HG03442 (cell line): ENCODE measurements around the gene SETD5.

ENCODE experiments used
- ATAC-seq: cut with Tn5 transposase; IDR thresholded peaks from one replicate; pipeline ENCODE4 v1.9.1; 2021; ENCODE audit warnings: mild to moderate bottlenecking, moderate library complexity; ENCODE audit not compliant: unreplicated experiment

The SETD5 gene

DNA sequence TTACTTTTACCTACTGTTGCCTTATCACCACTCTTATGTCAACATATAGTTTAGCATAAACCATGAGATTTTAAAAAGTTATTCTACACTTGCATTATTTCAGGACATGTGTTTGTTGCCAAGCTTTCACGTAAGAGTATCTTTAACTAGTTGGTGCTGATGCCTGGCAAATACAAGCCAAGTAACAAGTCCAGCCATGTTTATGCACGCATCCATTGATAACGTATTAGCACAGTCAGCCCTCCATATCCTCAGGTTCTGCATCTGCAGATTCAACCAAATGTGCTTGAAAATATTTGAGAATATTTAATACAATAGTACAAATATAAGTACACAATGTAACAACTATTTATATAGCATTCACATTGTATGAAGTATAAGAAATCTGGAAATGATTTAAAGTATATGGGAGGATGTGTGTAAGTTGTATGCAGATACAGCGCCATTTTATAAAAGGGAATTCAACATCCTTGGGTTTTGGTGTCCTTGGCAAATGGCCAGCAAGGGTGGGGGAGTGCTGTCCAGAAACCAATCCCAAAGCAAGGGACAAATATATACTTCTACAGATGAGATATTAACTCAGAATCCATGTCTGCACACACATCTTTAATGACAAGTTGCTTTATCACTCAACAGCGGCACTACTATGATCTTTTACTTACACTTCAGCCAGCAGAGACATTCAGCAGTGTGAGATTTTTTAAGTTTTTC is 8.7 kb upstream of the SETD5 start:
- ATAC-seq: no peak

- no peak for ATAC-seq
These were observed 7.0 kb upstream of the SETD5 start for GRCh38 chr3:9390265-9390888.

DNA sequence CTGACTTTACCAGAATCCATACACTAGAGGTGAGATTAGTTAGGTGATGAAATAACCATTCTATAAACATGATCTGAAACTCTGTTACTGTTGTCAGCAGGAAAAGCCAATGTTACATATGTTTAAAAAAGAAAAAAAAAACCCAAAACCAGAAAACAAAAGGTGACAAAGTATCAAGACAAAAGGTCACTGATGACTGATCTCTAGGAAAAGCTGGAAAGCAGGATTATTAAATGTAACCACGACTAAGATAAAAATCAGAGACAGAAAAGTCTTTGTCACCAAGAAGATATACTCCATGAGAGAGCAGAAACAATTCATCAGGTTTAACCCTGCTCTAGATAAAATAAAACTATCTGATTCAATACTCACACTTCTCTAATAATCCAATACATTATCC is 5.4 kb upstream of the SETD5 start:
- ATAC-seq: no peak

GRCh38 chr3:9395570-9396300 is 1.7 kb upstream of the SETD5 start:
- ATAC-seq: no peak

DNA sequence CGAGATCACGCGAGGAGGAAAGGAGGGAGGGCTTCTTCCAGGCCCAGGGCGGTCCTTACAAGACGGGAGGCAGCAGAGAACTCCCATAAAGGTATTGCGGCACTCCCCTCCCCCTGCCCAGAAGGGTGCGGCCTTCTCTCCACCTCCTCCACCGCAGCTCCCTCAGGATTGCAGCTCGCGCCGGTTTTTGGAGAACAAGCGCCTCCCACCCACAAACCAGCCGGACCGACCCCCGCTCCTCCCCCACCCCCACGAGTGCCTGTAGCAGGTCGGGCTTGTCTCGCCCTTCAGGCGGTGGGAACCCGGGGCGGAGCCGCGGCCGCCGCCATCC is 1.1 kb upstream of the SETD5 start:
- peak; percentile 21 for ATAC-seq

DNA sequence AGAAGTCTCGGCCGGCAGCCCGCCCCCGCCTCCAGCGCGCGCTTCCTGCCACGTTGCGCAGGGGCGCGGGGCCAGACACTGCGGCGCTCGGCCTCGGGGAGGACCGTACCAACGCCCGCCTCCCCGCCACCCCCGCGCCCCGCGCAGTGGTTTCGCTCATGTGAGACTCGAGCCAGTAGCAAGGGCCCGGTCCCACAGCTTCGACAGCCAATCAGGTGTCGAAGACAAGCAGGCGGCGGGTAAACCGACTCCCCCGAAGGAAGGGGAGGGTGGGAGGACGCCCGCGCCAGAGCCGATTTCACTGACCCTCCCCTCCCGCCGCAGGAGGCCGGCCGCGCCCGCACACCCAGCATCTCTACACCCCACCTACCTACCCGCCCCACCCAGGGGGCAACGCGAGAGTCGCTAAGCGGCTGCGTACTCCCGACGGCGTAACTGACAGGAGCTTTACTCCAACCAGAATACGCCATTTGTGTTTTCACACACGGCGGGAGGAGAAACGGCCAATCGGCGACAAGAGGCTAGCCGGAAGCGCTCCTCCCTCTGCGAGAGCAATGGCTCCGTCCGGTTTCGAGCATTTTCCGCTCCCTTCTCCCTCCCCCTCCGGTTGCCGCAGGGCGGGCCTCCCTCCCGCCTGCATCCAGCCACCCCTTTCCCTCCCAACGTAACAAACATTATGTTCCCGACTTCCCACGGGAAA is 633 bp upstream of the SETD5 start:
- peak; percentile 67 for ATAC-seq

DNA sequence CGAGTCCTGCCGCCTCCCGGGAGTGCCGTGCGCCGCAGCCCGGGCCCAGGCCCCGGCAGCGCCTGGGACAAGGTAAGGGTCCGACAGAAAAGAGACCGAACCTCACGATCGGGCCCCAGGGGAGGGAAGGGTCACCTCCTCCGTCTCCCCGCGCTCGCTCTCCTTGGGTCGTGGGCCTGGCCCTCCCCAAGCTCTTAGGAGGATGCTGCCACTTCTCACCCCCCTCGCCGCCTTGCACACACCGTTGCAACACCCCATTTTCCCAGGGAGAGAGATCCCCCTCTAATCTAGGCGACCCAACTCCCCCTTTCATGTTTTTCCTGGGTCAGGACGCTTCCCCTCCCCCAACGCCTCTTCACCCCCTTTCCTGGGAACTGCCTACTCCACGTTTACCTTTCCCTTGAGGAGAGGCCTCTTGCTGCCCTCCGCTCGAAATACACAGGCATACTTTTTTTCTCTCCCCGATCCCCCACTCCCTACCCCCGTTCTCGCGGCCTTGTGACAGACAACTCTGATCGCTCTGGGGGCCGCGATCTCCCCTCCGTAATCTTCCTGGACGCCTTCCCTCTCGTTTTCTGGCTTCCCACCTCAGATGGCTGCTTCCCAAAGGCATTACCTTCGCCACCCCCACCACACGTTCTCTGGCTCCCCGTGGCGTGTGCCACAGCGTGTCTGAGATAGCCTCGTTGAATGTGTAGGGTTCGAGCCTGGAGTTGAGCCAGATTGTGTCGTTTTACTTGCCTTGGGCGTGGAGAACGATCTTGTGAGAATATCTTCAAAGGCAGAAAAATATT is 688 bp downstream of the SETD5 start:
- no peak for ATAC-seq

GRCh38 chr3:9398700-9399336 is 1.4 kb downstream of the SETD5 start:
- ATAC-seq: no peak

DNA sequence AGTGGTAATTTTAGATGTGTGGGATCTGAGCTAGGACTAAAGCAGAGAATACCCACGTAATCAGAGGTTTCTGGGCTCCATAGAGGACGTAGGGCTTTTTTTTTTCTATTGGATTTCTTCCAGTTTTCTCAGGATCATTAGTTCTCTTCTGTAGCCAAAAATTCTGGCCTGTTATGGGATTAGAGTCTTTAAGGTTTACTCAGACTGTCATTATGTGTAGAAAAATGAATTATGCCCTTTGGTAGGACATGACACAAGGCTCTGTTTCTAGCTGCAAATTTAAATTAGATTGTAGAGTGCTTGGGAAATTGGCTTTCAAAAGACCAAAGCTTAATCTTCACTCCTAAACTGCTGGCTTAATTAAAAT is 1.9 kb downstream of the SETD5 start:
- no peak for ATAC-seq

- ATAC-seq: no peak
These were observed 2.3 kb downstream of the SETD5 start for GRCh38 chr3:9399746-9400145.

DNA sequence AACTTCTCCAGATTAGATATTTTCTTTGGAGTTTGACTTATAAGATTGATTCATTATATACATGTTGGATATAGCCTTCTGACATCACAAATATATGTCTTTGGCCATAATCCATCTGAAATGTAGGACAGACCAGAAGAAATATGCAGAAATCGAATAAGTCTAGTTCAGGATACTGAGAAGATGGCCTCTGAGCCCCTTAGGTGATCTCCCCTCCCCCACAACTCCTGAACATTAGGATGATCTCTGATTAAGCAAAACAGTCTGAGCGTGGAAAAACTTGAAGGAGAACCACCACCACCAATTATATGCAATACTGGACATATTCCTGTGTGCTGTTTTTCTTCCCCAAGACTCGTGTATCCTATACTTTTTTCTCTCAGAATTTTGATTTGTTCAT is 3.2 kb downstream of the SETD5 start:
- no peak for ATAC-seq

GRCh38 chr3:9401986-9402385 is 4.6 kb downstream of the SETD5 start:
- ATAC-seq: no peak

GRCh38 chr3:9402410-9403228 is 5.2 kb downstream of the SETD5 start:
- no peak for ATAC-seq

- no peak for ATAC-seq
These were observed 6.0 kb downstream of the SETD5 start for GRCh38 chr3:9403463-9403862.

DNA sequence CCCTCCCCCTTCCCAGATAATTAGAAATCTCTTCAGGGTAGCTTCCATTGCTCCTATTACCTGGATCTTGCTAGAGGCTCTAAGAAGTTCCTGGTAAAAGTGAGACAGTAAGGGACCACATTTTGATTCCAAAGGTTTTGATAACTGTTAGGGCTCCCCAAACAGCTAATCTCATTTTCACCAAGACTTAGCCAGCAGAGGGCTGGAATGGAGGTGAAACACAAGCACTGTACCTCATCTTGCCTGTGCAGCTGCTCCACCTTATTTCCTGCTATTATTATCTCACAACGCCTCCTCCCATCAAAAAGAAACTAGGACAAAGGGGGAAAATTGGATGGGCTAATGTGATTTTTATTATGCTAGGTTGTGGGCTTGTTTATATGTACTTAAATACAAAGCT is 7.3 kb downstream of the SETD5 start:
- ATAC-seq: no peak

DNA sequence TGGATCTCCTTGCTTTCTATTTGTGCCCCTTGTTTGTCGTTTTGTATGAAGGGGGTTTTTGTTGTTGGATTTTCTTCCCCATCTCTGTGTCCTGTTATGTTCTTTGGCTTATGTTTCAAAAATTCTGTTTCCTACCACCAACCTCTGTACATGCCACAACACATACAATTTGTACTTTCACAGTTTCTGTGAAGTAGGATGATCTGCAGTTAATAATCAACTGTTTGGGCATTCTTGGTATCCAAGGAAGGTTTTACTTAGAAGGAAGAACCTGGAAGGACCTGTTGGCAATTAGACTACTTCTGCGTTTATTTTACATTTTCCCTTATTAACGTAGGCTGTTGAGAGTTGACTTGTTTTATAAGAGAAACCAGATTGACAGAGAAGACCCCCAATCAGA is 8.3 kb downstream of the SETD5 start:
- no peak for ATAC-seq

- ATAC-seq: no peak
These were observed 9.6 kb downstream of the SETD5 start for GRCh38 chr3:9406856-9407626.

DNA sequence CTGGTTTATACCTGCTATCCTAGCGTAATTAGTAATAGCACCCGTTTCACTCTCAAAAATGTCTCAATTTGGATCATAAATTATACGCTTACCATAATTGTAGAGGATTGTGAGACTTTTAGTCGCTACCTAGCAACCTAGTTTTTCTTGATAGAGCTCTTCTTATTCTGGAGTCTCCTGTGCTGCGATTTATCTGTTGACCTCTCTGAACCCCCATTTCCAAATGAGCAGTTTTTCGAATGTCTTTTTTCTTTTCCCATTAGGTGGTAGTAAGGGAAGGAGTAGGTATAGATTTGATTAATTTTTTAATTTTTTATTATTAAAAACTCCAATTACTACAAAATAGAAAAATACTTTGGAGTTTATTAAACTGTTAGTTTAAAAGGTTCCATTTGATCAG is 10.6 kb downstream of the SETD5 start:
- no peak for ATAC-seq

DNA sequence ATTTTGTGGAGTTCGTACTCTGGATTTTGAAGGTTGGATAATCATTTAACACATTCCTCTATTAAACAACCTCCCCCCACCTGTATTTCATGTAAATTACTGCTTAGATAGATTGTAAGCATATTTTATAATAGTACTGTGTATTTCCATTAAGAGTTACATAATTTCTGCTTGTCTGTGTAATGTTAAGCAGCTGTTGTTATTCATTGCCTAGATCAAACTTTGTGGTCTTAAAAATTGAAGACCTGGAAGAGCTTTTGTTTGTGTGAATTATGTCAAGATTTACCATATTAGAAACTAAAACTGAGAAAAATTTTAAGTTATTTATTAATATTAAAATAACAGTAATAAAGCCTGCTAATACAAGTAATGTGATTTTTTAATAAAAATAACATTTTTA is 11.1 kb downstream of the SETD5 start:
- no peak for ATAC-seq
